NCI-H2196 (cell line): ENCODE results near the gene BBOX1.

ENCODE experiments used
- DNase-seq: peaks from one replicate; lab custom pipeline; 2025; ENCODE audit not compliant: unreplicated experiment; lab: John Stamatoyannopoulos, UW

Gene BBOX1

DNA sequence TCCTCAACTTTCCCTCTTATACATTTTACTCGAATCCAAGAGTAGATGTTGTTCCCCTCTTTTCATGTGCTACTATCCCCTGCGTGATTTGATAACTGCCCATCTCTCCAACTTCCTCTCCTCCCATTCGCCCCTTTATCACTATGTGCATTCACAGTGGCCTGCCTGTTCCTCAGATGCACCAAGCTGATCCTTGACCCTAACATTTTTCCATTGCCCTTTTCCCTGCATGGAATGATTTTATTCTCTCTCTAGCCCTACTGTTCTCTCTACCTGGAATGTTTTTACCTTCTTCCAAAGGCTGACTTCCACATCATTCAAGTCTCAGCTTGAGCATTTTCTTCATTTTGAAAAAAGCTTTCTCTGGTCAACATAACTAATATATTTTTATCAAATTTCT is 15.8 kb upstream of the BBOX1 start:
- DNase-seq: no peak

DNA sequence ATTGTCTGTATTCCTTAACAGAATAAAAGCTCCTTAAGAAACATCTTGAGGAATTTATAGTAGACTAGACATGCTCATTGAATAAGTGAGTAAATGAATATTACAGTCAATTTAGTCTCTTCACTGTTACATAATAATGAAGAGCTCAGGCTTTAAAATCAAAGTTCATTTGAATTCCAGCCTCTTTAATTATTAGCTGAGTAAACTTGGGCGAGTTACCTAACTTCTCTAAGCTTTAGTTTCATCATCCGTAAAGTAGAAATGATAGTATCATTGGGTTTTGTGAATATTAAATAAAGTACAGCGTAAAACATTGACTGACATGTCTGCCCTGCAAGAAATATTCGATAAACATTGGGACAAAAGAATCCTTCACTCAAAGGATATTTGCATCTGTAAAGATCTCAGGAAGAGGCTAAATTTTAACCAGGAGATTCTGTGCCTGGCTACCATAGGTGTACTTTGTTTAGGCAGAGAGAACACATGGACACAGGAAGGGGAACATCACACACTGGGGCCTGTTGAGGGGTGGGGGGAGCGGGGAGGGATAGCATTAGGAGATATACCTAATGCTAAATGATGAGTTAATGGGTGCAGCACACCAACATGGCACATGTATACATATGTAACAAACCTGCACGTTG is 15.2 kb upstream of the BBOX1 start:
- DNase-seq: no peak

DNA sequence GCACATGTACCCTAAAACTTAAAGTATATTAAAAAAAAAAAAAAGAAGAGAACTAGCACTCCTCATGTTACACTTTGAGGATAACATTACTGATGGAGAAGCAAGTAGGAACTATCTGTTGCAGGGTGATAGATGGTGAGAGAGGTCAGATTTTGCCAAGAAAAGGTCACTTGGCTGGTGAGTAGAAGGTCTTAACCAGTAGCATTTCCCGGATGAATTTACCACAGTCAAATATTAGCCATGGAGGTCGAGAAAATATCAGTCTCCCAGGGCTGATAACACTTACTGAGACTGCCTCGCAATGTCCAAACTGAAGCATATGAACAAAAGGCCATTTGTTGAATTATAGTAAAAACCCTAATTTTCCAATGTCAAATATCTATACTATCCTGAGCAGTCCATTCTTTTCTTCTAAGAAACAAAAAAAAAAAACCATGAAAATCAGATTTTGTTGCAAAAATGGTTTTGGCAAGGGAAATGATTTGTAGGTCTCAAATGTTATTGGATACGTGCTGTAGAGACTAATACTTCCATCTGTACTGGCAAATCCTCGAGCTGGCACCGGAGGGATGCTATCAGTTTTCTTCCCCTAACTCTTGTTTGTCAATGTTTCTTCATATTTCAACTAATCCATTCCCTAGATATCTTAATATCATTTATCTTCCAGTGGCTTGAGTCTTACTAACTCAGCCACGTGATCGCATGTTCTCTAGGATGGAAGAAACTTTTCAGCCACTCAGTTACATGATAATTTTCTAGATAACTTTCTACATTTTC is 14.5 kb upstream of the BBOX1 start:
- no peak for DNase-seq

DNA sequence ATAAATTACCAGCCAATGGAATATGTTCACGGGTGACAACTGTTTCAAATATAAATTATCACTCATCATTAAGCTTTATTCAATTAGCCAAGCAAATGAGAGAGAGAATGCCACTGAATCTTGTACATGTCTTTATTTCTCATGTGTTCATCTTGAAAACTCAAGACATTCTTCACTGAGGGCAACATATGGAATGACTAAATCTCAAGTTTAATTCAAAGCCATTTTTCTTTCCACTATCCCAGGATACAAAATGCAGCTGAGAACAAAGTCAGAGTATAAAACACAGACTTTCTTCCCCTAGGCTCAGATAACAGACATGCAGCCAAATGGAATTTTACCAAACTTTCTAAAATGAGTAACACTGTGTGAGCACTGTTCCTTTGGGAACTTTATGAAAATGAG is 12.1 kb upstream of the BBOX1 start:
- DNase-seq: no peak

DNA sequence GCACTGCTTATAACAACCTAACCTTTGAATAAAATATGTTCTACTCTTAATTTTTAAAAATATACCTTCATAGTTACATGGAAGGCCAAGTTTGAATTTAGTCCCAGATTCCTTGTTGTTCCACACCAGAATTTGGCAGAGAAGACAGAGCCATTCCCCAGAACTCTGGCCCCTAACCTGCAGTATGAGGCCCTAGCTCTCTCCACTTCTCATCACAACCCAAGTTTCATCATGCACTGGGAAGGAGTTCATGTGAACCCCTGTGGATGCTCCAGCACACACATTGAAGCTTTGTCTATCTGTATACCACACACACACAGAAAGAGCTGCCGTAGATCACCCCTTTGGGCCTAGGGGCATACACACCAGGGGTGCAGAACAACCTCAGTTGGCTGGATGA is 10.6 kb upstream of the BBOX1 start:
- no peak for DNase-seq

DNA sequence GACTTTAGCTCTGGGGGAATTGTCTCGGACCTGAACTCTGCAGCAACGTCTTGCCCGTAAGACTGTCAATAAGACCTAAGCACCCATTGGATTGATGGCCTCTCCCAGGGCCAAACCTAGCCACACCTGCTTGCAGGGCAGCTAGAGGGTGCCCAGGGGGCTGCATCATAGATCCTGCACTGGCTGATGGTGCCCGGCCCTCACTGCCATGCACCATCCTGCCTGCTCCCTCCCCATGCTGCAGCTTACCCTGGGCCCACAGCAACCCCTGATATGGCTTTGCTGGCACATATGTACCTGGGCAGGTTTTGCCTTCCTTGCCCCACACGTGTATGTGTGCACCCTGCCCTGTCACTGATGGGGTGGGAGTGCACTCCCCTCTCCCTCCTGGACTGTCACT is 8.9 kb upstream of the BBOX1 start:
- DNase-seq: no peak

DNA sequence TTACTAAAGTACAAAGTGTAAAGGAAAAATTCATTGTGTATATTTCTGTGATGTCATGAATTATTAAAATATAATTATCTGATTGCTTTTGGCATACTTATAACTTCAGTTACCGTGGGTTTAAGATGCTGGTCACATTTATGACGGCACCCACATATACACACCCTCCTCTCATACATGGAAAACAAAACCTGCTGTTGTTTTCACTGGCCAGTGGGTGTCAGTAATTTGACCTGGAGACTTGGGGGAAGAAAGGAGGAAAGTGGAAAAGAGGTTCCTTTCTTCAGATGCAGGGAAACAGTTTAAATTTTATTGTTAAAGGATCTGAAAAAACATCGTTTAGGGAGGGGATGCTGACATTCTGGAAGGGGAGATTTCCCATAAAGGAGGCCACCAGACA is 742 bp upstream of the BBOX1 start:
- DNase-seq: no peak

DNA sequence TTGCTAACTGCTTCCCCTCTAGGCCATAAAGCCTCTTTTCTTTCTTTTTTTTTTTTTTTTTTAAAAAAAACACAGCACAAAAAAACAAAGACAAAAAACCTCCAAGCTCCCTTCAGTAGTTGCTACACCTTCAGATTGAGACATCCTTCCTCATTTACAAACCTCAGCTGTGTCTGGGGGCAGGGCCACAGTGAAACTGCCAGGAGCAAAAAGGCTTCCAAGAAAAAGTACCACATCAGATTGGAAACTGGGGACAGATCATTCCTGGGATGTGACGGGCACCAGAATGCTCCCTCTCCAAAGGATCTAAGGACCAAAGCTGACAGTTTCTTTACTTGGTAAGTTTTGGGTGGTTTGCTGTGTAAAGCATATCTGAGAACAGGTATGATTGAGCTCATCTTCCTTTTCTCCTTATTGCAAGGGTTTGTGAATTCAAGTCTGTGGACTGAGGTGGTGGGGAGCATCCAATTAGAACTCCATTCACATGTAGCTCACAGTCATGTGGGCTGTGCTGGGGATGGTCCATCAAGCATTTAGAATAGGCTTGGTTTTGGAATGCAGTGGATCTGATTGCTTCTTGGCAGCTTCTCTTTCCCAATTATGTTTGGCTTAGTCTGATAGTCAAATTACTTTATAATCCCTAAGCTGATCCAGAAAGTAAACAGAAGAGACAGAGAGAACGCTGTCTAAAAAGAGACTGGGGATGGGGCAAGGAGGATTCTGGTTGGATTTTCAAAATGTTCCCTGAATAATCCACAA is 705 bp downstream of the BBOX1 start:
- DNase-seq: no peak

DNA sequence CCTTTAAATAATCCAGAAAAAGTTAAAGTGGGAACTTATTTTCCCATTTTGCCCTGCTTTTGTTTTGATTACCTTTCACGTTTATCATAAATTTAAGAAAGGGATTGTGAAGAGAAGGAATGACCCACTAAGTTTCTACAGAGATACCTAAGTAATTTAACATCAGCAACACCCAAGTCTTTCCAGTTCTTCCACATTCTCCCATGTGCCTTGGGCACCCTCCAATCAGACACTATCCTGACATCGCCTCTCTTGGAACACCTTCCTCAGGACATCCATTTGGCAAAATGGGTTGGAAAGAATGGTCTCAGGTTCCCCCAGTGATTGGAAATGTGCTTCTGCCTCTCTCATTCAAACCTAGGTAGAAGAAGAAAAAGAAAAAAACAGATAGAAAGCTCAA is 6.3 kb downstream of the BBOX1 start:
- DNase-seq: no peak

DNA sequence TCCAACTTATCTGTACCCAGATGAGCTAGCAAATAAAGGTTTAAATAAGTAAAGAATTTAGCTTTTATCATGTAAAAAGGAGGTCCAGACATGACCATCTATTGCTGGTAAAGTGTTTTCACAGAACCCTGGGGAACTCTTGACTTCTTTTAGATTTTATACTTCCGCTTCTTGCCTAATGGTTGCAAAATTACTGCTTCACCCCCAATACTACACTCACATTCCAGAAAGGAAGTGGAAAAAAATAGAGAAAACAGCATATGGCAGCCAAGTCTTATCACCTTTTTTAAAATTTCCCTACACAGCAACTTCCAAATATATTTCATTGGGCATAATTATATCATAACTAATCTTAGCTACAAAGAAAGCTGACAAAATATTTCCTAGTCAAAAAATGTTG is 12.1 kb downstream of the BBOX1 start:
- no peak for DNase-seq

DNA sequence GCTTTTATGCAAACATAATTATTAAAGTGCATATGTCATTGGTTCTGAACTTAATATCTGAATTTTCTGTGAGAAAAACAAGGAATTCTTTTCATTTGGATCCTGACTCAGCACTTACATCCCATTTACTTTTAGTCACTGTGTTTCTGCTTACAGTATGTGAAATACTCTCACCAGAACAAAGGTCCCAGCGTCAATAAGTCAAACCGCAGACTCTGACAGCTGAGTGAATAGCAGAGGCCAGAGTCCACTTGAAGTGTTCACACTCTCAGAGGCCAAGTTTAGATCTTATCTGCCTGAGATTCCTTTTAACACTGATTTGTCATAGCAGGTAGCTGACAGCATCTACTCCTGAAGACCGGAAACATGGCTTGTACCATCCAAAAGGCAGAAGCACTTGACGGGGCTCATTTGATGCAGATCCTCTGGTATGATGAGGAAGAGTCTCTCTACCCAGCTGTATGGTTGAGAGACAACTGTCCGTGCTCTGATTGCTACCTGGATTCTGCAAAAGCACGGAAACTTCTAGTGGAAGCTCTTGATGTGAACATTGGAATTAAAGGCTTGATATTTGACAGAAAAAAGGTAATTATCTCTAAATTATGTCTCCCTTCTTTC is 14.6 kb downstream of the BBOX1 start:
- no peak for DNase-seq

DNA sequence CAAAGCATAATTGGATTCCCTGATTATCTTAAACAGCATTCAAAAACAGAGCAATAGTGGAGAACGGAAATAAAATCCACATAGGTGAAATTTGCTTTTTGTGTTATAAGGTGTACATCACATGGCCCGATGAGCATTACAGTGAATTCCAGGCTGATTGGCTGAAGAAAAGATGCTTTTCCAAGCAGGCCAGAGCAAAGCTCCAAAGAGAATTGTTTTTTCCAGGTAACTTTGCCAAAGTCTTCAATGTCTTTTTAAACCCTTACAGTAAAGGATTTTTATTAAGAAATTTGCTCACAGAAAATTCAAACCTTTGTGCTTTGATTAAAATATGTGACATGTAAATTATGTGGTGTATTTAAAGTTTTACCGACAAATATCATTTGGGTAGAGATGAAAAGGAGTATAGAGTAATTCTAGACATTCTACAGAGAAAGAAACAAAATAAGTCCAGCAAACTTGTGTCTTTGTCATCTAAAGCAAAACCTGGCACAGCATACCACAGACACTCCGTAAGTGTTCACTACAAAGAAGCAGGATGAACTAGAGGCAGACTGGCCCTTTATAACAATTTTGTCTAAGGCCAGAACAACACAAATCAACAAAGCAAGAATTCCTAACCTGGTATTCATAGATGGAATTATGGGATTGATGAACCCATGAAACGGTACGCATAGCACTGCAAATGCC is 16.6 kb downstream of the BBOX1 start:
- no peak for DNase-seq

DNA sequence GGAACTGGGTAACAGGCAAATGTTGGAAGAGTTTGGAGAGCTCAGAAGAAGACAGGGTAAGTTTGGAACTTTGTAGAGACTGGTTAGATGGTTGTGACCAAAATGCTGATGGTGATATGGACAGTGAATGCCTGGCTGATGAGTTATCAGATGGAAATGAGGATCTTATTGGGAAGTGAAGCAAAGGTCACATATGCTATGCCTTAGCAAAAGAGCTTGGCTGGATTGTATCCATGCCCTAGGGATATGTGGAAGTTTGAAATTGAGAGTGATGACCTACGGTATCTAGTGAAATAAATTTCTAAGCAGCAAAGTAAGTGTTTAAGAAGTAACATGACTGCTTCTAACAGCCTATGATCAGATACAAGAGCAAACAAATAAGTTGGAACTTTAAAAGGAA is 17.8 kb downstream of the BBOX1 start:
- DNase-seq: no peak

DNA sequence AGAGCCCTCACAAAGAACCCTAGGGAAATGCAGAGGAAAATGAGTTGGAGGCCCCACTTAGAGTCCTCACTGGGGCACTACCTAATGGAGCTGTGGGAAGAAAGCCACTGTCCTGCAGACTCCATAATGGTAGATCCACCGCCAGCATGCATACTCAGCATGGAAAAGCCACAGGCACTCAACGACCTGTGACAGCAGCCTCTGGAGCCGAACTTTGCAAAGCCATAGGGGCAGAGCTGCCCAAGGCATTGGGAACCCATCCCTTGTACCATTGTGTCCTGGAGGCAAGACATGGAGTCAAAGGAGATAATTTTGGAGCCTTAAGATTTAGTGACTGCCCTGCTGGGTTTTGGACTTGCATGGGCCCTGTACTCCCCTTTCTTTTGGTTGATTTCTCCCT is 18.8 kb downstream of the BBOX1 start:
- no peak for DNase-seq

DNA sequence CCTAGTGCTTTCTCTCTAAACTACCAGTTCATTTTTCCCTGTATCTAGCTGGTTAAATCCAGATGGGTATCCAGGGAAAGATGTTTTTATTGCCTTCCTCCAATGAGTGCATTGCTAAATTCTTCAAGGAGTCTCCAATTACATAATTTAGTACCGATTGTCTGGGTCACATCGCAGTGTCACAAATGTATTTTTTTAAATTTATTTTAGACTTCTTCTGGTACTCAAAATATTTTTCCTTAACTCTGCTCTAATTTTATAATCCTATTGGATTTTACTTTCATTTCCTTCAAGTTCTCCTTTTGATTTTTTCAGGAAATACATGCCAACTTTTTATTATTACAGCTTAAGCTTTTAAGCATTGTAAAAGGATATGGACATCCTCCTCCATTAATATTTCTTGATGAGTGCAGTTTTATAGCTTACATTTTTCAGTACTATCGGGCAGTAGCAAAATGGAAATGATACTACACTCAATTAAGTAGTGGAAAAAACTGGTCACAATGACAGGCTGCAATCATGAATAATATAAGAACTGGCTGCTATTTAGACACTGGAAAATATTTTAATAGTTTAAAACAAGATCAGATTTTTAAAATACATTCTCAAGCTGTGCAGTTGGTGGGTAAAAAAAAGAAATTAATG is 20.3 kb downstream of the BBOX1 start:
- DNase-seq: no peak

DNA sequence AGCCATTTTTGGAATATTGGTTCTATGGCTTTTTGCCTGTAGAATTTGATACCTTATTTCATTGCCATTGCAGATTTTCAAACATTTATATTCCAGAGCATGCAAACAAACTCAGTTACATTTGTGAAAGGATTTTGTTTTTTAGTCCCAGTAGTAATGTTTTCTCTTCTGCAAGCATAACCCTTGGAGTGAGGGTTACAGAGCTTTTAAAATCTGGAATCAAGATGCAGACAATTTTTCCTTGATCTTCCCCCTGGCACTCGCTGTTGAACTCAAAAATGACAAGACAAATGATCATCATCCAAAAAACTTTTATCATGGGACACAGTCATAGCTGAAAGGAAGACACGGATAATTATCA is 20.8 kb downstream of the BBOX1 start:
- no peak for DNase-seq

DNA sequence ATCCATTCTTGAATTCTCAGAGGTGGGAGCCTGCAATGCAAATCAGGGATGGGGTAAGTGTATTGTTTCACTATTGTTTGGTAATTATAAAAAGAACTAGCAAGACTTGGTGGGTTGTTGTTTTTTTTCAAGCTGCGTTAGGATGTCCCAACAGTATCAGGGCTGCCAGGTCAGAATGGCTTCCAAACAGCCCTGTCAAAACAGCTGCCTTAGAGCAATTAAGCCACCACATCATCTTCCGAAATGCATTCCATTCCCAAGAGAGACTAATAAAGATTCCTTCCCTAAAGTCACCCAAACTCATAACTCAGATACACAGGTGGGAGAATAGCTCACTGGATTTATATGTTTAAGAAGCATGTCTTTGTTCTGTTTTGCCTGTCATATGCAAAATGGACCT is 23.5 kb downstream of the BBOX1 start:
- no peak for DNase-seq

DNA sequence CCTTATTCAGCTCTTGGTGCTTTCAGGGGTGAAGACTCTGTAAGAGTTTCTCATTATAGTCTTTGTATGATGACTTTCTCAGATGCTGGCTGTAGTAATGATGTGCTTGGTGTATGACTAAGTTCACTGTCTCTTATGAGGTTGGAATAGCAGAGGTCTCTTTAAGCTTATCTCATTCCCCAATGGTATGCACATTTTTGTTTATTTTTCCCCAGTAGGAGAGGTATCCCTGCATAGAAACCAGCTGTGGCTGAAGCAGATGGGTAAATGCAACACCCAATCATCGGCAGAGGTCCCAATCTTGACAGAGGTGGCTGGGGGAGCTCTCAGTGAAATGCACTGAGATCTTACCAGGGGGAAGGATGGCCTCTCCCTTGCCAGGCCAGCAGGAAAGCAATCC is 34.6 kb downstream of the BBOX1 start:
- no peak for DNase-seq

DNA sequence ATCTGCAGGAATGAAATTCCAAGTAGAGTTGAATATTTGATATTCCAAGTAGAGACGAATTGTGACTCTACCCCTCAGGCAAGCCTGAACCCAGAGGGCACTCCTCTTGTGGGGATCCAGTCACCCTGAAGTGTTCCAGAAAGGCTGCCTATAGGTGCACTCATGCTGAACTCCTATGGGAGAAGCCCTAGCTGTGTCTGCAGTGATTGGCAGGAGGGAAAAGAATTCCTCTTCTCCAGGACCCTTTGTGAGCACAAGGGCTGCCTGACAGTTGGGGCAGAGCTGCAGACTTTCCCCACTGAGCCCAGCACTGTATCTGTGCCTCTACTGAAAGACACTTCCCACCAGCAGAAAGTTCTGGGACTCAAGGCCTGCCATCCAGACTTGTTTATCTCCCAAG is 35.0 kb downstream of the BBOX1 start:
- no peak for DNase-seq

DNA sequence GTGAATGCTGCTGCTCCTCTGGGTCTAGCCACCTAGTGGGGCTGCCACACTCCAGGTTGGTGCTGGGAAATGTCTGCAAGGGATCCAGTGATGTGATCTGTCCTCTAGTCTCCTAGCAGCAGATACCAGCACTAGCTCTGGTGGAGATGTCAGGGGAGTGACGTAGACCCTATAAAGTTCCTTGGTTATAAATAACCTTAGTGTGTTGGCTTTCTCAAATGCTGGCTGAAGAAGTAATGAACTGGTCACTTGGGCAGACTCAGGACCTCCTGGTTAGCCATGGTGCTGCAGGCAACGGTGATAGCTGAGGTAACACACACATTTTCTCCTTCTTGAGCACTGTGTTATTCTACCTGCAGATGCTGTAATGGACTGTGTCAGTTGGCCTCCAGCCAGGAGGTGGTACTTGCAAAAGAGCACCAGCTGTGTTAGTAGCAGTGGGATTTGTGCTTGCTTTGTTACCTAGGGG is 35.5 kb downstream of the BBOX1 start:
- no peak for DNase-seq

DNA sequence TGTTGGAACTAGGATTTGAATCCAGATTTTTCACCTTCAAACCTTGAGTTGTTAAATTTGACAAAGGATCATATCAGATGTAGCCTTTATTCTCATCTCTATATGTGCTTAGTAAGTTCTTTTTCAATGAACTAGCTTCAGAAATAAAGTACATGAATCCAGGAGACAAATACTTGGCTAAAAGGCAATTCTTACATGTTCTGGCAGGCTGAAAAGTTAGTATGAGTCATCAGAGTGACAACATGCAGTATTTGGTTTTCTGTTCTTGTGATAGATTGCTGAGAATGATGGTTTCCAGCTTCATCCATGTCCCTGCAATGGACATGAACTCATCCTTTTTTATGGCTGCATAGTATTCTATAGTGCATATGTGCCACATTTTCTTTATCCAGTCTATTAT is 40.4 kb downstream of the BBOX1 start:
- DNase-seq: no peak
